Liver (tissue), 9 donors: Measurements from ENCODE around the gene TOX2. TPM values are rescaled to one million over a fixed set of nuclear protein-coding genes. Genes with fewer than 3 reads are reported as not detected.
A peak's percentile ranks its signal among the peaks of the same experiment; 100 is the strongest.

Experiments
- DNase-seq: peaks from one replicate; pipeline ENCODE4 v3.0.0-alpha.2; 2017; ENCODE audit warnings: low spot score
- H3K27ac ChIP-seq, 2 donors: one replicate each; pipeline ENCODE4 v1.7.0; 2013; ENCODE audit warnings: inconsistent platforms in 2 of 2, low read length in 2 of 2, control low read depth in 1 of 2, low read depth in 1 of 2, mild to moderate bottlenecking in 1 of 2
- H3K27me3 ChIP-seq, 4 donors: one replicate each; pipeline versions ENCODE4 v1.6.1 to v1.7.0; 2013; ENCODE audit warnings: low read length in 3 of 4, inconsistent platforms in 1 of 4, mild to moderate bottlenecking in 1 of 4, moderate library complexity in 1 of 4; ENCODE audit not compliant: control insufficient read depth in 4 of 4, insufficient read depth in 4 of 4
- H3K36me3 ChIP-seq, 4 donors: one replicate each; pipeline versions ENCODE4 v1.6.1 to v1.7.0; 2013; ENCODE audit warnings: low read length in 3 of 4, mild to moderate bottlenecking in 3 of 4, low read depth in 1 of 4, moderate library complexity in 1 of 4; ENCODE audit not compliant: control insufficient read depth in 4 of 4, insufficient read depth in 3 of 4
- H3K4me1 ChIP-seq, 4 donors: one replicate each; pipeline versions ENCODE4 v1.6.1 to v1.7.0; 2013; ENCODE audit warnings: low read length in 3 of 4, mild to moderate bottlenecking in 3 of 4, moderate library complexity in 1 of 4; ENCODE audit not compliant: control insufficient read depth in 4 of 4, insufficient read depth in 4 of 4
- H3K4me3 ChIP-seq, 3 donors: one replicate each; pipeline versions ENCODE4 v1.6.1 to v1.7.0; 2013; ENCODE audit warnings: low read length in 3 of 3, control low read depth in 1 of 3, low read depth in 1 of 3, mild to moderate bottlenecking in 1 of 3
- H3K9ac ChIP-seq, 2 donors: one replicate each; pipeline ENCODE4 v1.7.0; 2013; ENCODE audit warnings: low read length in 2 of 2, mild to moderate bottlenecking in 2 of 2, moderate library complexity in 2 of 2, control low read depth in 1 of 2, low read depth in 1 of 2
- H3K9me3 ChIP-seq, 4 donors: one replicate each; pipeline versions ENCODE4 v1.6.1 to v1.7.0; 2013; ENCODE audit warnings: low read length in 3 of 4; ENCODE audit not compliant: control insufficient read depth in 4 of 4
- EGR1 ChIP-seq, 2 donors: IDR thresholded peaks; 2 replicates each; pipeline ENCODE4 v1.6.1; 2016 to 2018; ENCODE audit warnings: antibody characterized with exemption in 2 of 2, low read depth in 2 of 2
- FOXA1 ChIP-seq: IDR thresholded peaks from 2 replicates; pipeline ENCODE4 v1.6.1; 2016; ENCODE audit warnings: antibody characterized with exemption
- HNF4A ChIP-seq, 2 donors: conservative IDR thresholded peaks; 2 replicates each; pipeline ENCODE4 v1.6.1; 2016; ENCODE audit warnings: antibody characterized with exemption in 2 of 2, mild to moderate bottlenecking in 2 of 2
- HNF4G ChIP-seq: IDR thresholded peaks from 2 replicates; pipeline ENCODE4 v1.6.1; 2016; ENCODE audit warnings: antibody characterized with exemption
- NR2F2 ChIP-seq: IDR thresholded peaks from 2 replicates; pipeline ENCODE4 v1.6.1; 2016; ENCODE audit warnings: antibody characterized with exemption
- RAD21 ChIP-seq, 2 donors: IDR thresholded peaks; 2 replicates each; pipeline ENCODE4 v1.6.1; 2016; ENCODE audit warnings: antibody characterized with exemption in 2 of 2, mild to moderate bottlenecking in 2 of 2
- RXRA ChIP-seq, 2 donors: IDR thresholded peaks; 2 replicates each; pipeline ENCODE4 v1.6.1; 2017 to 2018; ENCODE audit warnings: antibody characterized with exemption in 2 of 2, mild to moderate bottlenecking in 1 of 2
- SP1 ChIP-seq: IDR thresholded peaks from 2 replicates; pipeline ENCODE4 v1.6.1; 2018; ENCODE audit warnings: antibody characterized with exemption, mild to moderate bottlenecking
- TAF1 ChIP-seq: conservative IDR thresholded peaks from 2 replicates; pipeline ENCODE4 v1.6.1; 2016; ENCODE audit warnings: antibody characterized with exemption, mild to moderate bottlenecking
- YY1 ChIP-seq: IDR thresholded peaks from 2 replicates; pipeline ENCODE4 v1.6.1; 2016; ENCODE audit warnings: antibody characterized with exemption, mild to moderate bottlenecking
- WGBS: extraction: QIAGEN DNeasy Blood & Tissue Kit; methylation state at CpG from one replicate; pipeline ENCODE4 v1.1.7; 2013; 5-methylcytosine and 5-hydroxymethylcytosine counted together
- polyA plus RNA-seq, 2 donors: library from polyadenylated mRNA; stranded (reverse) in 1 of 2; unstranded in 1 of 2; fragments of 200-250 nt in 1 of 2; fragments of >200 nt in 1 of 2; fragmentation: Nextera tagmentation in 1 of 2; extraction: Ambion mirVana in 1 of 2; gene quantifications; one replicate each; pipeline versions ENCODE4 v1.2.1 to v1.2.3, GENCODE V29; 2013 to 2015
- total RNA-seq, 2 donors: library from RNA; depleted of rRNA; stranded (reverse); fragments of >200 nt; gene quantifications; one replicate each; pipeline ENCODE4 v1.2.3, GENCODE V29; 2014
- TF ChIP-seq, protein P1 (sequence below): IDR thresholded peaks from 2 replicates; pipeline ENCODE4 v1.6.1; 2016; ENCODE audit warnings: antibody characterized with exemption
- TF ChIP-seq, protein P2 (sequence below): IDR thresholded peaks from 2 replicates; pipeline ENCODE4 v1.6.1; 2016; ENCODE audit warnings: antibody characterized with exemption
- TF ChIP-seq, protein P3 (sequence below): IDR thresholded peaks from 2 replicates; pipeline ENCODE4 v1.6.1; 2016; ENCODE audit warnings: antibody characterized with exemption, mild to moderate bottlenecking
- TF ChIP-seq, protein P4 (sequence below): IDR thresholded peaks from 2 replicates; pipeline ENCODE4 v1.6.1; 2016; ENCODE audit warnings: antibody characterized with exemption
- TF ChIP-seq, protein P5 (sequence below): fragments of 150-350 bp; IDR thresholded peaks from 2 replicates; pipeline ENCODE4 v1.5.1; 2017; ENCODE audit warnings: improper control_type of control experiment, low read depth, low read length; ENCODE audit not compliant: missing input control
- donor health status: healthy.
- donor health status: healthy.
- donor health status: healthy.
- donor health status: healthy.
- donor health status: healthy.

The TOX2 gene
- total and polyA plus RNA-seq, 4 donors: 0.33 to 2.7 (median 1.4) TPM

DNA sequence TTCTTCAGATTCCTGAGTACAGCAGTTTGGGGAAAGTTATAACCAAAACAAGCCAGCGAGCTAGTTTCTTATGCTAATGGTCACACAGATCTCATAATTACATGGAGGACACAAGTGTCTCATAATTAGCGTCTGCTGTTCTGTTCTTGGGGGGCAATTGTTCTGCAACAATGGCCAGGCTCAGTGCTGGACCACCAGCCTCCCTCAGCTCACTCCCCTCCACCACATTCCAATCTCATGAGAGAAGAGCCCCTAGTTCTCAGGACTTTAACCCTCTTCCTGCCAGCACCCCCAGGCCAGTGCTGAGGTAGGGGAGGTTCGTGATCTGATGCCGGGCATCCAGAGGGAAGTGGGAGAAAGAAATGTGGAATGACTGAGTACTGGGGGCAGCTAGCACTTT lies 20.2 kb upstream of the TOX2 start:
- H3K9me3 ChIP-seq: peaks cover 0 to 2% (median 0%) of the 10 kb centered on the region in 4 donors
- H3K27me3 ChIP-seq: no peaks in the 10 kb centered on the region
- H3K4me1 ChIP-seq: peaks cover 3 to 12% (median 3%) of the 10 kb centered on the region in 4 donors
- TF ChIP-seq EGR1 (IDR thresholded peaks at IDR 0.05; ENCODE audit: low read depth in 2 of 2): no peak
- no peak for TF ChIP-seq HNF4A (conservative IDR thresholded peaks at IDR 0.05)
- no peak for TF ChIP-seq NR2F2
- TF ChIP-seq, protein P1, sequence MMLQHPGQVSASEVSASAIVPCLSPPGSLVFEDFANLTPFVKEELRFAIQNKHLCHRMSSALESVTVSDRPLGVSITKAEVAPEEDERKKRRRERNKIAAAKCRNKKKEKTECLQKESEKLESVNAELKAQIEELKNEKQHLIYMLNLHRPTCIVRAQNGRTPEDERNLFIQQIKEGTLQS: no peak
- TF ChIP-seq HNF4G: no peak
- TF ChIP-seq YY1: no peak
- no peak for TF ChIP-seq SP1
- DNase-seq: no peak
- H3K4me3 ChIP-seq: no peak overlapping the region
- H3K36me3 ChIP-seq: no peaks in the 10 kb centered on the region
- H3K9ac ChIP-seq: no peak overlapping the region
- H3K27ac ChIP-seq: no peak overlapping the region
- WGBS: 79% methylated on average over 4 of the region's 4 CpGs

DNA sequence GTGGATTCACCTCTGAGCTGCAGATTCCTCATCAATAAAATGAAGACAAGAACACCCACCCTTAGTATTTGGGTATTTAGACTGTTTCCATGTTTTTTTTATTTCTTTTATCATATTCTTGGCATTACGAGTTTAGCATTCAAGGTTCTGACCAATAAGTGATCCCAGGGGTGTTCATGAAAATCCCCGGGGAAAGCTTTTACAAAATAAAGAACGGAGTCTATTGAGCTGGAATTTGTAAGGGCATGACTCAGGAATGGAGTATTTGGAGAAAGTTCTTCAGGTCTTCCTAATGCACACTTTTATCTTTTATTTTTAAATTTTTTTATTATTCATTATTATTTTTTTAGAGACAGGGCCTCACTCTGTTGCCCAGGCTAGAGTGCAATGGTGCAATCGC lies 19.4 kb upstream of the TOX2 start:
- 95% methylated on average over 4 of the region's 4 CpGs for WGBS
- H3K9ac ChIP-seq: no peak overlapping the region
- H3K27me3 ChIP-seq: no peaks in the 10 kb centered on the region
- H3K9me3 ChIP-seq: no peaks in the 10 kb centered on the region
- H3K36me3 ChIP-seq: no peaks in the 10 kb centered on the region
- H3K4me1 ChIP-seq: peaks cover 3 to 19% (median 8%) of the 10 kb centered on the region in 4 donors
- DNase-seq: no peak
- H3K4me3 ChIP-seq: no peak overlapping the region
- H3K27ac ChIP-seq: no peak overlapping the region
- TF ChIP-seq RAD21 (IDR thresholded peaks at IDR 0.05): no peak
- TF ChIP-seq FOXA1: no peak
- no peak for TF ChIP-seq HNF4G

DNA sequence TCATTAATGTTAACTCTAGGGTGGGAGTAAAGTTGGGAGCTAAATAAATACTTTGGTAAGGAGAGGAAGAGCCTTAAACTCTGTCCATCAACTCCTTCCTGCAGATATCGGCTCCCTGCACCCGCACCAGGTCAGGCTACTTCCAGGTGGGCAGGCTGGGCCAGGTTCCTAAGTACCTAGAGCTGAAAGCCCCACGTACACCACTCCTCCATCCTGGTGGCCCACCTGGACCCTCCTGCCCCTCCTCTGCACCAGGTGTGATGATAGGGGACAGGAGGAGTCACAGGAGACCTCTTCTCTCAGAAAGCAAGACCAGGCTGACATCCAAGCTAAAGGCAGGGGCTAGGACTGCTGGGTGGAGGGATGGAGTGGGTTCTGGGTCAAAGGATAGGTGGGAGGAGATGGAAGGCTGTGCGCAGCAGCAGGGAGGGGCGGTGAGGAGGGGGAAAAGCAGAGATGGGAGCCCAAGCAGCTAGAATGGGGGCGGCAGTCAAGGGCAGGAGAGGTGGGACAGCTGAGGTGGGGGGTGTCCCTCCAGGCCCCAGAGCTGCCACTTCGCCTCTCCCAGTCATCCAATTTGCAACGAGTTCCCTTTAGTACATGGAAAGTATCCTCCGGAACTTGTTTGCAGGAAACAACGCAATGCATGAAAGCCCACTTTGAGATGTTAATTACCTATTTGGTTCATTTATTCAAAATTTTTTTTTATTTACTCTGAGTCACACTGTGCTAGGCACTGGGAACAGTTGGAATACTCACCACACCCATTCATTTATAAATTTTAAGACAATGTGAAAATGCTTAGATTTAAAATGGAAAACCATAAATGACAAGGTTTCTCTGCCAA lies 15.2 kb upstream of the TOX2 start:
- Histone ChIP-seq H3K36me3 (no peaks in the 10 kb centered on the region), H3K4me1 (peaks cover 3 to 26% (median 11%) of the 10 kb centered on the region in 4 donors), H3K27me3 (no peaks in the 10 kb centered on the region), H3K9ac (no peak overlapping the region), H3K4me3 (no peak overlapping the region), H3K27ac (peak overlapping the region in 1 of 2 donors; percentile 63), H3K9me3 (peaks cover 0 to 2% (median 0%) of the 10 kb centered on the region in 4 donors)
- 82% methylated on average over 10 of the region's 10 CpGs for WGBS
- TF ChIP-seq FOXA1 (no peak), NR2F2 (no peak), HNF4A (conservative IDR thresholded peaks at IDR 0.05) (no peak), HNF4G (no peak), RXRA (IDR thresholded peaks at IDR 0.05) (no peak), YY1 (no peak), TAF1 (no peak), SP1 (no peak)
- TF ChIP-seq, protein P2, sequence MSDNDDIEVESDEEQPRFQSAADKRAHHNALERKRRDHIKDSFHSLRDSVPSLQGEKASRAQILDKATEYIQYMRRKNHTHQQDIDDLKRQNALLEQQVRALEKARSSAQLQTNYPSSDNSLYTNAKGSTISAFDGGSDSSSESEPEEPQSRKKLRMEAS: no peak
- TF ChIP-seq, protein P3, sequence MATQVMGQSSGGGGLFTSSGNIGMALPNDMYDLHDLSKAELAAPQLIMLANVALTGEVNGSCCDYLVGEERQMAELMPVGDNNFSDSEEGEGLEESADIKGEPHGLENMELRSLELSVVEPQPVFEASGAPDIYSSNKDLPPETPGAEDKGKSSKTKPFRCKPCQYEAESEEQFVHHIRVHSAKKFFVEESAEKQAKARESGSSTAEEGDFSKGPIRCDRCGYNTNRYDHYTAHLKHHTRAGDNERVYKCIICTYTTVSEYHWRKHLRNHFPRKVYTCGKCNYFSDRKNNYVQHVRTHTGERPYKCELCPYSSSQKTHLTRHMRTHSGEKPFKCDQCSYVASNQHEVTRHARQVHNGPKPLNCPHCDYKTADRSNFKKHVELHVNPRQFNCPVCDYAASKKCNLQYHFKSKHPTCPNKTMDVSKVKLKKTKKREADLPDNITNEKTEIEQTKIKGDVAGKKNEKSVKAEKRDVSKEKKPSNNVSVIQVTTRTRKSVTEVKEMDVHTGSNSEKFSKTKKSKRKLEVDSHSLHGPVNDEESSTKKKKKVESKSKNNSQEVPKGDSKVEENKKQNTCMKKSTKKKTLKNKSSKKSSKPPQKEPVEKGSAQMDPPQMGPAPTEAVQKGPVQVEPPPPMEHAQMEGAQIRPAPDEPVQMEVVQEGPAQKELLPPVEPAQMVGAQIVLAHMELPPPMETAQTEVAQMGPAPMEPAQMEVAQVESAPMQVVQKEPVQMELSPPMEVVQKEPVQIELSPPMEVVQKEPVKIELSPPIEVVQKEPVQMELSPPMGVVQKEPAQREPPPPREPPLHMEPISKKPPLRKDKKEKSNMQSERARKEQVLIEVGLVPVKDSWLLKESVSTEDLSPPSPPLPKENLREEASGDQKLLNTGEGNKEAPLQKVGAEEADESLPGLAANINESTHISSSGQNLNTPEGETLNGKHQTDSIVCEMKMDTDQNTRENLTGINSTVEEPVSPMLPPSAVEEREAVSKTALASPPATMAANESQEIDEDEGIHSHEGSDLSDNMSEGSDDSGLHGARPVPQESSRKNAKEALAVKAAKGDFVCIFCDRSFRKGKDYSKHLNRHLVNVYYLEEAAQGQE: no peak
- TF ChIP-seq, protein P1: no peak
- TF ChIP-seq, protein P4, sequence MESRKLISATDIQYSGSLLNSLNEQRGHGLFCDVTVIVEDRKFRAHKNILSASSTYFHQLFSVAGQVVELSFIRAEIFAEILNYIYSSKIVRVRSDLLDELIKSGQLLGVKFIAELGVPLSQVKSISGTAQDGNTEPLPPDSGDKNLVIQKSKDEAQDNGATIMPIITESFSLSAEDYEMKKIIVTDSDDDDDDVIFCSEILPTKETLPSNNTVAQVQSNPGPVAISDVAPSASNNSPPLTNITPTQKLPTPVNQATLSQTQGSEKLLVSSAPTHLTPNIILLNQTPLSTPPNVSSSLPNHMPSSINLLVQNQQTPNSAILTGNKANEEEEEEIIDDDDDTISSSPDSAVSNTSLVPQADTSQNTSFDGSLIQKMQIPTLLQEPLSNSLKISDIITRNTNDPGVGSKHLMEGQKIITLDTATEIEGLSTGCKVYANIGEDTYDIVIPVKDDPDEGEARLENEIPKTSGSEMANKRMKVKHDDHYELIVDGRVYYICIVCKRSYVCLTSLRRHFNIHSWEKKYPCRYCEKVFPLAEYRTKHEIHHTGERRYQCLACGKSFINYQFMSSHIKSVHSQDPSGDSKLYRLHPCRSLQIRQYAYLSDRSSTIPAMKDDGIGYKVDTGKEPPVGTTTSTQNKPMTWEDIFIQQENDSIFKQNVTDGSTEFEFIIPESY: no peak
- TF ChIP-seq, protein P5, sequence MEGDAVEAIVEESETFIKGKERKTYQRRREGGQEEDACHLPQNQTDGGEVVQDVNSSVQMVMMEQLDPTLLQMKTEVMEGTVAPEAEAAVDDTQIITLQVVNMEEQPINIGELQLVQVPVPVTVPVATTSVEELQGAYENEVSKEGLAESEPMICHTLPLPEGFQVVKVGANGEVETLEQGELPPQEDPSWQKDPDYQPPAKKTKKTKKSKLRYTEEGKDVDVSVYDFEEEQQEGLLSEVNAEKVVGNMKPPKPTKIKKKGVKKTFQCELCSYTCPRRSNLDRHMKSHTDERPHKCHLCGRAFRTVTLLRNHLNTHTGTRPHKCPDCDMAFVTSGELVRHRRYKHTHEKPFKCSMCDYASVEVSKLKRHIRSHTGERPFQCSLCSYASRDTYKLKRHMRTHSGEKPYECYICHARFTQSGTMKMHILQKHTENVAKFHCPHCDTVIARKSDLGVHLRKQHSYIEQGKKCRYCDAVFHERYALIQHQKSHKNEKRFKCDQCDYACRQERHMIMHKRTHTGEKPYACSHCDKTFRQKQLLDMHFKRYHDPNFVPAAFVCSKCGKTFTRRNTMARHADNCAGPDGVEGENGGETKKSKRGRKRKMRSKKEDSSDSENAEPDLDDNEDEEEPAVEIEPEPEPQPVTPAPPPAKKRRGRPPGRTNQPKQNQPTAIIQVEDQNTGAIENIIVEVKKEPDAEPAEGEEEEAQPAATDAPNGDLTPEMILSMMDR: no peak
- no peak for DNase-seq
